Measurements from ENCODE around the gene RAPGEF4. TPM values are rescaled to one million over a fixed set of nuclear protein-coding genes. Genes with fewer than 3 reads are reported as not detected.
A peak's percentile ranks its signal among the peaks of the same experiment; 100 is the strongest.

Gene RAPGEF4
- polyA plus RNA-seq, 3 donors, result 8.0 to 12.6 (median 9.8) TPM

DNA sequence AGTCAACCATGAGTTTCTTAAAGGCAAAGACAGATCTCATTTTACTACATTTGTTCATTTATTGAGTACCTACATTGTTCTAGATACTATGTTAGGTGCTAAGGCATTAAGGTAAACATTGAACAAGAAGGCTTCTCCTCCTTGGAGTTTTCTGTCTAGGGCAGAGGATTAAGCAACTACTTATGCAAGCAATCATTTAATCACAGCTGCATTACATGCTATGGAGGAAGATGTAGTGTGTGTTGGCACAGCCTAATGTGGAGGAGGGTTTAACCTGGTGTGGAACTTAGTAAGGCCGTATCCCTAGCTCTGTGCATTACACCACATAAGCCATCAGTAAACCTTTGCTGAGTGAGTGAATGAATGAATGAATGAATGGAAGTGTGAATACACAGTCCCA lies 233.5 kb downstream of the RAPGEF4 start:
- DNase-seq (ENCODE audit: extremely low read depth in 1 of 11, low read depth in 9 of 11, low spot score in 4 of 11), result no peak

DNA sequence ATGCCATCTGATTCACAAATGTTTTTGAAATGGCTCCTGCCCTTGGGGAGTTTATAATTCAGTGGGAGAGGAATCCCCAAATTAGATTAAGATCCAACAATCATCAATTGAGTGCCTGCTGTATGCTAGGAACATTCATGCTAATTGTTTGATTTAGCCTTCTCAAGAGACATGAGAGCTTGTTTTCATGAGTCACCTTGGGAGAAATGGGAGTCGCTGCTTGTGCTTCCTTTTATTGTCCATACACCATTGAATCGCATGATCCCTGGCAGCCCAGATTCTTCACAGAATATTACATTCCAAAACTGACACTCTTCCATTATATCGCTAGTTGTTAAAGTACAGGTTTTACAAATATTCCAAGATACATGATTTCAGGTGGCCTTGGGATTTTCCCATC lies 234.0 kb downstream of the RAPGEF4 start:
- DNase-seq (ENCODE audit: extremely low read depth in 1 of 11, low read depth in 9 of 11, low spot score in 4 of 11), result no peak

DNA sequence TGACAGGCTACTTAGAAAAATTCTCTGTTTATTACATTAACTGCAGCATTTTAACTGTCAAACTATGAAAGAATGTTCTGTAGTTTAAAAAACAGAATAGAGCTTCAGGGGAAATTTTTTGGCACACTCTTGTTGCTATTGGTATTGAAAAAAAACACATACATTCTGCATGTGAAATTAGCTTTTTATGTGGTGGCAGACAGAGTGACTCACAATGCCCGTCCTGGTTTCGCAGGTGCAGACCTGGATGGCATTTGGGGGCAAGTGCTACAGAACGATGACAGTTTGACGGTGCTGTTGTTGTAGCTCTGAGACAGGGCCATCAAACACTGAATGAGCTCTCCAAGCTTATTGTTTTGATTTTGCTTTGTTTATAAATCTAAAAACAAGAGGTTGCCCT lies 235.0 kb downstream of the RAPGEF4 start:
- DNase-seq (ENCODE audit: extremely low read depth in 1 of 11, low read depth in 9 of 11, low spot score in 4 of 11), result no peak

DNA sequence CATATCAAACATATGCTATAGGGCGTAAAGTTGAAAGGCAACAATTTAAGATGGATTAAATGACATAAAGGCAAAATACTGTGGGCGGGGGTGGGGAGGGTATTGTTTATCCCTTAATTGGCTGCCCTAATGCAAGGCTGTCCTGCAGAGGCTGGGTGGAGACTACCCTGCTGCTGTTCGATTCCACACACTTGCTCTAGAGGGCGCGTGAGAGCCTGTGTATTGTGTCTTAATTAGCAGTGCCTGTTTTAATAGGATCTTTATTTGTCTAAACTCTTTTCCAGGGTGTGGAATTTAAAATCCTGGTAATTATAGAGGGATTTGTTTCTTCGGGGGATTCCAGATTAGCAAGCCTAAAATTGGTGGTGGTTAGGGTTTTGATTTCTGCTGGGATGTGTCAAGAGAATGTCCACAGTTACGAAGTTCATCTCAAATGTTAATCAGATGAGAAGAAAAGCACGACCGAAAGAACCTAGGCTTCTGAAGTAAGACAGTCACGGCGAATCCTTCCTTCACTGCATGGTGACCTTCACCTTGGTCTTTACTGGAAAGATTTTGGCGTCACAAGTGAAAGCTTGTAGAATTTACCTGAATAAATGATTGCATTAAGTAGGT lies 236.5 kb downstream of the RAPGEF4 start:
- peak in 1 of 11 donors; percentile 21 for DNase-seq (ENCODE audit: extremely low read depth in 1 of 11, low read depth in 9 of 11, low spot score in 4 of 11)

DNA sequence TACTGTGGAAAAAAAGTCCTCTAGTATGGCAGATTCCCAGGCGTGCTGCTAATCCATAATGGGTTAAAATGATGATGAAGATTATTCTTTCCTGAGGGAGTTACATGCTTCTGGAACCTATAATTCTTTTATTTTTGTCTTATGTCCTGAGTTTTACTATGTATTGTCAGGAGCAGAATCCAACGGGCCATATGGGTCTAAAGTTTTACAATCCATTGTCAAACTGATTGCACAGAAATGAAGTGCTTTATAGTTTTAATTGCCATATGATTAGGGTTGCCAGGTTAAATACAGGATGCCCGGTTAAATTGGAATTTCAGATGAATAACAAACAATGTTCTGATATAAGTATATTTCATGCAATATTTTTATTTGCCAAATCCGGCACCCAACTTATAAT lies 239.1 kb downstream of the RAPGEF4 start:
- no peak for DNase-seq (ENCODE audit: extremely low read depth in 1 of 11, low read depth in 9 of 11, low spot score in 4 of 11)

DNA sequence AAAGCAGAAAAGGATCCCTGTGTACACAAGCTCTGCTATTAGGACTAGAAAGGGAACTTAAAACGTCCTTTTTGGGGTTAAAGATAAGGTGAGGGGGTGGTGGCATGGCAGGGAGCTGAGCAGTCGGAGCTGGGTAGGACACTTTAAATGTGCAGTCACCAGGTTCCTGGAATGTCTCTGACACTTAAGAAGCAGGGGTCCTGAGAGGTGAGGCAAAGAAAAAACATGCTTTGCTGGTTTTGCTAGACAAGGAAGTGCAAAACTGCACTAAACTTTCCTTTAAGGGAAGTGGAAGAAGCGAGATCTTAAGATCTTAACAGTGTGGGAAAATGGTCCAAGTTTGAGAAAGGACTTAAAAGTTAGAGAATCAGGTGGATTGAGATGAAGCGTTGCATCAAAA lies 240.5 kb downstream of the RAPGEF4 start:
- no peak for DNase-seq (ENCODE audit: extremely low read depth in 1 of 11, low read depth in 9 of 11, low spot score in 4 of 11)

DNA sequence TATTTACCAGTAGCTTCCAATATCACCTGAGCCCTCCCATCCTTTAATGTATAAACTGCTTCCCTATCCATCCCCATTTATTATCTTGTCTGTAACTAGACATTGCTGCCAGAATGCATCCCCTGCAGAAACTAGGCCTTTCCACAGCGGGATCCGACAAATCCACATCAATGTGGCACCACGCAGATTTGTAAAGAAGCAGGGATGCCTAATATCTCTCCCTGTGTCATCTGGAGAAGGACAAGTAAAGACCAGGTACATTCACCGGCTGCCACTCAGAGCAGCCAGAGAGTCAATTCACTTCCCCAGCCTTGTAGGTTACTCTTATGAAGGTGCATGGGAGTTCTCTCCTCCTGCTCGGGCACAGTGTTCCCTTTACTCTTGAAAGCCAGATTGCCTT lies 241.2 kb downstream of the RAPGEF4 start:
- no peak for DNase-seq (ENCODE audit: extremely low read depth in 1 of 11, low read depth in 9 of 11, low spot score in 4 of 11)

DNA sequence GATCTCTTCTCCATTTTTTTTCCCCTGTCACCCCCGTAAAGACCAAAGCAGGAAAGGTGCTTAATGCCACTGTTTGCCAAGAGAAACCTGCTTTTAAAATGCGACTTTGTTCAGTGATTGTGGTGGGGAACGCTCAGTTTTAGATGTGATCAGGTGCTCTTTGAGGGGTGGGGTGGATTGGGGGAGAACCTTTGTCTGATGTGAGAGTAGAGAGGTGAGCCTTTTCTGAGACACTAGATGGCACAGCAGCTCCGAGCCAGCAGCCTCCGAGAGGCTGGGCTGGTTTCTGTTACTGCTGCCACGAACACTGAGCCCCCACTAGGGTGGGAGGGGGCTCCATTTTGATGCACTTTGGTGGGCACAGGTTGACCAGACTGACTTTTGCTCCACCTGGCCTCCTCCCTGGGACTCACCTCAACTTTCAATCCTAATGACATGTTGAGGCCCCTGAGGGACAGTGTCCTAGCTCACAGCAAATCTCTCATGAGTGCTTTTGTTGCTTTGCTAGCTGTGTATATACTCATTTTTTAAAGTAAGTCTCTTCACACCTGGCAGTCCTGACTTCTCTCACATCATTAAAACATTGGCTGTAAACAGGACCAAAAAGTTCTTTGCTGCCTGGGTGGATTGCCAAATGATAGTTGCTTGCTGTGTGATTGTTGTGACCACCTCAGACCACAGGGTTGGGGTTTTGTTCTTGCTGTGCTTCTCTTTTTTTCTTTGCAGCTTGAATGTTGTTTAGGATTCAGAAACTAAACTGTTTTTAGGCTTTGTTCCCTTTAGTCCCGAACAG lies 241.8 kb downstream of the RAPGEF4 start:
- DNase-seq (ENCODE audit: extremely low read depth in 1 of 11, low read depth in 9 of 11, low spot score in 4 of 11), result no peak

DNA sequence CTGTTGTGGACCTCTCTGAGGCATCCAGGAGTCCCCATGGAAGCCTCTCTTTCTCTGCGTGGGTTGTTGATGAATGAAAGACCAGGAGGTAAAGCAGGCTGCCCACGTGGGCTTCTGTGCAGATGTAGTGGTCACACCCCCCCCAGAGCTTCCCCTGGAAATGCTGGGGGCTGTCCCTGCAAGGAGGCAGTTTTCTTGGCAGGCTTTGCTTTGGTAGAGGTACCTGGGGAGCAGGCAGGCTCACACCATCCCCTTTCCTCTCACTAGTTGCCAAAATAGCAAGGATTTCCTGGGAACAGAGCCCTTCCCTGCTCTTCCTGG lies 242.4 kb downstream of the RAPGEF4 start:
- no peak for DNase-seq (ENCODE audit: extremely low read depth in 1 of 11, low read depth in 9 of 11, low spot score in 4 of 11)

DNA sequence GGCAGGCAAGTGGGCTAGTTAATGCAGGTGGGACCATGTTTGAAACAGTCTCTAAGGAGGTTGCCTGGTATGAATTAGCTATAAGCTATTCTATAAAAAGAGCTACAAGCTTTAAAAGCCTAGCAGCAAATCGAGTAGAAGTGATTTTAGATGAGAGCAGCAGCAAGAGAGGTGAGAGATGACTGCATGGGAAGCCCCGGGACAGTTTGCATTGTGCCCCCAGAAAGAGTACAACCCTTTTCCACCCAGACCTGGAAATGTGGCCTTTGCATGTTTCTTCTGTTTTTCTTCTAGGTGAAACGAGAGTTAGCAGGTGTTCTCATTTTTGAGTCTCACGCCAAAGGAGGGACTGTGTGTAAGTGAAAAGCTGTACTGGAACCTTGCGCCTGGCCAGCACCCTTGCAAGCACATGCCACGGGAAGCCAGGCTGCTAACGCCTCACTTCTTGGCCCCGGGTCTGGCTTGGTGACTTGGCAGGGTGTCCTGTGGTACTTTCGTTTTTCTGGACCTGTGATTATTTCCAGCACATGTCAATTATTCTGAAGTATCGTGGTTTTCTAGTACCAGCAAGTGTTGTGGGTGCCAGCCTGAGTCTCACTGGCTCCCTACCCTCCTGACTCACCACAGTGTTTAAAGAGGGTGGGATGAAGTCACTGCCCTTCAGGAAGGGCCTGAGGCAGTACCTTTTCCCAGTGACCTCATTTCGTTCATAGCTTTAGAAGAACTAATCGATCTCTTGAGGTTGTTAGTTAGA lies 249.7 kb downstream of the RAPGEF4 start:
- DNase-seq (ENCODE audit: extremely low read depth in 1 of 11, low read depth in 9 of 11, low spot score in 4 of 11), result no peak

DNA sequence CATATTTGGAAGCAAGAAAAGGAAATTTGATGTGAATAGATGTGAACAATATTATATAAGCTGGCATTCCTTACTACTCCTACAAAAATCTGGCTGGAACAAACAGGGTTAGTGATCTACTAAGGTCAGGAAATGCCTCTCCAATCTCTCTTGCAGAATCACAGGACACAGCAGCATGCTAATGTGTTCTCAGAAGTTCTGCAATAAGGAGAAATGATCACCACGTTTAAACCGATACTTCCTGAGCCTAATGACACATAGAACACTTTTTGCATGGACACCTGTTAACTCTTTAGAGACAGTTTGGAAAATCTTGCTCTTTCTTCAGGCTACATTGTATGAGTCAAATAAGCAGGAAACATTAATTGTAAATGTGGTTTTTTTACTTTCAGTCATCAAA lies 250.4 kb downstream of the RAPGEF4 start:
- DNase-seq (ENCODE audit: extremely low read depth in 1 of 11, low read depth in 9 of 11, low spot score in 4 of 11), result no peak

DNA sequence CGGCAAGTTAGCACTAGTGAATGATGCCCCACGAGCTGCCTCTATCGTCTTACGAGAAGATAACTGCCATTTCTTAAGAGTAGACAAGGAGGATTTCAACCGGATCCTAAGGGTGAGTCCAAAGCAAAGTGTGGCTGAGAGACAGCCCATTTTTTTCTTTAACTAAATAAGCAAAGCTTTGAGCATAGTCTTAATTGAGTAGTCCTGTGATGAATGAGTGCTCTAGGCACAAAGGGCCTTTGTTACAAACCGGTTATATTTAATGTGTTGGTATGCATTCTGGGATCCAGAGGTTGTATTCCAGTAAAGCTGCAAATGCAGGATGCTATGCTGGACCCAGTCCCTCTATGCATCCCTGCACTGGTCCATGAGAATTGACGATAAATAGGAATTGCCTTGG lies 253.1 kb downstream of the RAPGEF4 start:
- no peak for DNase-seq (ENCODE audit: extremely low read depth in 1 of 11, low read depth in 9 of 11, low spot score in 4 of 11)

DNA sequence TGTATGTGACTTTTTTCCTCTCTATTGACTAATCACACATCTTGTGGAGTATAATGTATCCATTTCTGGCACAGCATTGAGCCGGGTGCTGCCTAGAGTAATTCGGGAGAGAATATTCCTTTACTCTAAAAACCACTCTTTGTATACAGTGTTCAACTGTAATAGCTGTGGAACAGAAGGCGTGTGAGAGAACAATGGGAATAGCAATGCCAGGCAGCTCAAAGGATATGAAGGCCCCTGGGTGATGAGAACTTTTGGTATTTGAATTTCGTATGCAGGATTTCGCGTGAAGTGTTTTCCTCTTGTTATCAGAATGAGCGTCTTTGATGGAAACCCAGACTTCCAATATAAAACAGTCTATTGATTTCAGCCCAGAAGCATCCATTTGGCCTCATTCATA lies 255.4 kb downstream of the RAPGEF4 start:
- DNase-seq (ENCODE audit: extremely low read depth in 1 of 11, low read depth in 9 of 11, low spot score in 4 of 11), result no peak

DNA sequence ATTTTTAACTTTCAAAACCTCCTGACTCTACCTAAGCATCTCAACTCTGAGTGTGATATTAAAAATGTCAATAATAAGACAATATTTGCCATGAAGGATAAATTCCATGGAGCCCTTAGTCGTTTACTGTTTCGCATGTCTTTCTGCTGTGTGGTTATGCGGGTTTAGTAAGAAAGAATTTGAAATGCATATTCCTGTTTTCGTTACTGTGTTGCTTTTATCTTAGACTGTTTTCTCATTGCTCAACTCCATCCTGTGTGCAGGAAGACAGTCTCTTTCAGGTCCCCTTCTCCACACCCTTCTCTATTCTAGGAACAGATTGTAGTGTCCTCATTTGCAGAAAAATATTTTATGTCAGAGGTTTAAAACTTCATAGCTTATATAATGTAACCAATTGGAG lies 257.5 kb downstream of the RAPGEF4 start:
- DNase-seq (ENCODE audit: extremely low read depth in 1 of 11, low read depth in 9 of 11, low spot score in 4 of 11), result no peak

DNA sequence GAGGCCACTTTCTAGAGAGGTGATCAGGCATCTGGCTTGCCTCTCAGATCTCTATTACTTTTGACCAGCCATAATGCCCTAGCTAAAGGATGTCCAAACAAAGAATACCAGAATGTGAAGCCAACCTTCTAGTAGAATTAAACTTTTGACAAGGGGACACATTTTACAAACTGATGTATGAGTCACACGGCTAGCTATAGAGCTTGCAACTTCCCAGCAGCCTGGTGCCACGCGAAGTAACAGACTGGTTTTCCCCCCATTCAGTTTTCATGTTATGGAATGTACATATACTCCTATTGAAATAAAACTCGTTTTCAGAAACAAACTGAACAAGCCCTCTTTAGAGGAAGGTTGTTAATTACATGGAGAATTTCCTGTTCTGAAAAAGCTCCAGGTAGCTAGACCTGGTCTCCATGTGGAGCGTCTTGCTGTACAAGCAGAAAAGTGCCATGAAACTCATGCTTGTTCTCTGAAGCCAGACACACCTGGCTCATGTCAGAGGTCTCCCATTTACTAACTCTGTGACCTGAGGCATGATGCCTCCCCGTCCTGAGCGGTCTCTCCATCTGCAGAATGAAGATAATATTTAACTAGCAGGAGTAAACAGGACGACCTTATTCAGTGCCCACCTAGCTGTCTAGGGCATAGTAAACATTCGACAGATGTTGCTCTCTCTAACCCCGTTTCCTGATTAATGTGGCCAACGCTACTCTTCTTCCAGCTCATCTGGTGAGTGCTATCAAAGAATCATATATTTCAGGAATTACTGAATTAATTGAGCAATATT lies 258.5 kb downstream of the RAPGEF4 start:
- no peak for DNase-seq (ENCODE audit: extremely low read depth in 1 of 11, low read depth in 9 of 11, low spot score in 4 of 11)

DNA sequence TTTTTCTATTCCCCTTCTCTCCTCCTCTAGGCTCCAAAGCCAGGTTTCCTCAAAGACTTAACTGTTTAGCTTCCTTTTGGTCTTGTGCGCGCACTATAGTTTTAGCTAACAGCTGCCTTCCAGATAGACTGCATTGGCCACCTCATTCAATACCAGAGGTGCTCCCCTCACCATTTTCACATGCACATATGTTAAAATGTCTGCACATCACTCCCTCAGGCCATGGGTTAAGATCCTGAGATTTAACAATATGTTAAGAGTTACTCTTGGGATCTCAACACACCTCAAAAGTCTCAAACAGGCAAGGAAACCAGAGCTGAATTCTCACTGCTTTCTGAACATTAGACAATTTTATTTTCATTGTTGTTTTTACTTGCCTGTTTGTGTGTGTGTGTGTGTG lies 259.2 kb downstream of the RAPGEF4 start:
- DNase-seq (ENCODE audit: extremely low read depth in 1 of 11, low read depth in 9 of 11, low spot score in 4 of 11), result no peak

DNA sequence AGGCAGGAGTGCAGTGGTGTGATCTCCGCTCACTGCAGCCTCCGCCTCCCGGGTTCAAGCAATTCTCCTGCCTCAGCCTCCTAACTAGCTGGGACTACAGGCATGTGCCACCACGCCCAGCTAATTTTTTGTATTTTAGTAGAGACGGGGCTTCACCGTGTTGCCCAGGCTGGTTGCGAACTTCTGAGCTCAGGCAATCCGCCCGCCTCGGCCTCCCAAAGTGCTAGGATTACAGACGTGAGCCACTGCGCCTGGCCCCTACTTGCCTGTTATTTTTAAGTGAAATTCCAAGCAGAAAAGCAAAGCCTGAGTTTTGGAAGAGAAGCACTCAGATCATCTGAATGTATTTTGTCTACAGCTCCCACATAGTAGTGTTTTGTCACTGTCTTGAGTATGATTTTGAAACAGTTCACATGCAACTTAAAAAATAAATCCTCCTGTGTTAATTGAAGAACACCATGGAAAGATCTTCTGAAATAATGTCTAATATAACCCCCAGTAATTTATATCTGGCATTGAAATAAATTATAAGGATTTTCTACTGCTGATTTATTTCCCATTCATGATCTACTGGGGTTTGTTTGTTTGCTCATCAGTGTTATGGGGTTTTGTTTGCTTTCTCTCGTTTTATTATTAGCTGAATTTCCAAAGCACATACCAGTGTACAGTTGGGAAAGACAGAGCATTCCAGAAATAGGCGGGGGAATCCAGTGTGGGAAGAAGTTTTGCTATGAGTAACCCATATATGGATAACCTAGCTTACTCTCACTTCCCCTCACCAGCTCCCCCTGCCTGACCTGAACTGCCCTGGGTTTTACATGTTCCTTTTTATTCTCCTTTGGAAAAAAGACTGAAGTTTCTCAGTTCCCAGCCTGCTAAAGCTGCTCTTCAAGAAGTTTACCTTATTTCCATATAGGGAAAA lies 259.9 kb downstream of the RAPGEF4 start:
- peak in 8 of 11 donors; percentile 34 to 69 (median 47) for DNase-seq (ENCODE audit: extremely low read depth in 1 of 11, low read depth in 9 of 11, low spot score in 4 of 11)

DNA sequence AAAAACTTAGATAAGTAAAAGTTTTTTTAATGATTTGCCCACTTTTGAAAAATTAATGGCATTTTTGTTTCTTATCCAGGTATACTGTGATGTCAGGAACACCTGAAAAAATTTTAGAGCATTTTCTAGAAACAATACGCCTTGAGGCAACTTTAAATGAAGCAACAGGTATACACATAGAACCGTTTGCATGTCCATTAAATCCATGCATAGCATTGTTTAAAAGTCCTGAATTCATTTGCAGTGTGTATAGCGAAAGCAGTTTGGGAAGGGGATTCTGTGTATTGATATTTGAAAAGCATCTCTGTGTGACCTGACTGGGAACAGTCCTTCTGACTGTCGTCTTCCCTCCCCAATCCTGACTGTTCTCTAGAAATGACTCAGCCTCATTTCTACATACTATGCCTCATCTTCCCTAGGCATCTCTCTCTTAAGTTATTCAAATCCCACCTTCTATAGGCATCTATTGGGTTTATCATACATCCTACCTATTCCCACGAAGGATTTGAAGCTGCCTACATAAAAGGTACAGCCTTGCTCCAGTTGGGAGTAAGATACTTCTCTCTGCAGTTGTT lies 260.8 kb downstream of the RAPGEF4 start:
- DNase-seq (ENCODE audit: extremely low read depth in 1 of 11, low read depth in 9 of 11, low spot score in 4 of 11), result no peak
